ENCODE measurements around the gene CABP4.
A peak's percentile ranks its signal among the peaks of the same experiment; 100 is the strongest.

The CABP4 gene

GRCh38 chr11:67417425-67417824 lies 37.7 kb upstream of the CABP4 start:
- TF ChIP-seq, protein P1, sequence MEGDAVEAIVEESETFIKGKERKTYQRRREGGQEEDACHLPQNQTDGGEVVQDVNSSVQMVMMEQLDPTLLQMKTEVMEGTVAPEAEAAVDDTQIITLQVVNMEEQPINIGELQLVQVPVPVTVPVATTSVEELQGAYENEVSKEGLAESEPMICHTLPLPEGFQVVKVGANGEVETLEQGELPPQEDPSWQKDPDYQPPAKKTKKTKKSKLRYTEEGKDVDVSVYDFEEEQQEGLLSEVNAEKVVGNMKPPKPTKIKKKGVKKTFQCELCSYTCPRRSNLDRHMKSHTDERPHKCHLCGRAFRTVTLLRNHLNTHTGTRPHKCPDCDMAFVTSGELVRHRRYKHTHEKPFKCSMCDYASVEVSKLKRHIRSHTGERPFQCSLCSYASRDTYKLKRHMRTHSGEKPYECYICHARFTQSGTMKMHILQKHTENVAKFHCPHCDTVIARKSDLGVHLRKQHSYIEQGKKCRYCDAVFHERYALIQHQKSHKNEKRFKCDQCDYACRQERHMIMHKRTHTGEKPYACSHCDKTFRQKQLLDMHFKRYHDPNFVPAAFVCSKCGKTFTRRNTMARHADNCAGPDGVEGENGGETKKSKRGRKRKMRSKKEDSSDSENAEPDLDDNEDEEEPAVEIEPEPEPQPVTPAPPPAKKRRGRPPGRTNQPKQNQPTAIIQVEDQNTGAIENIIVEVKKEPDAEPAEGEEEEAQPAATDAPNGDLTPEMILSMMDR (IDR thresholded peaks at IDR 0.05; ENCODE audit: low read depth, low read length), result no peak
- Histone ChIP-seq H3K4me1 (peaks cover 5% of the 10 kb centered on the region), H3K9me3 (no peaks in the 10 kb centered on the region), H3K27me3 (0 out of 2 replicates have a peak, but pooled peaks cover 2% of the 10 kb centered on the region), H3K4me3 (ENCODE audit: low read depth, low read length) (no peak overlapping the region), H3K36me3 (no peaks in the 10 kb centered on the region)
- DNase-seq, result no peak

GRCh38 chr11:67418476-67419281 lies 36.5 kb upstream of the CABP4 start:
- Histone ChIP-seq H3K27me3 (0 out of 2 replicates have a peak, but pooled peaks cover 2% of the 10 kb centered on the region), H3K4me1 (peaks cover 5% of the 10 kb centered on the region), H3K4me3 (ENCODE audit: low read depth, low read length) (no peak overlapping the region), H3K9me3 (no peaks in the 10 kb centered on the region), H3K36me3 (no peaks in the 10 kb centered on the region)
- TF ChIP-seq, protein P1 (IDR thresholded peaks at IDR 0.05; ENCODE audit: low read depth, low read length), result no peak
- DNase-seq, result no peak

- DNase-seq, result no peak
- H3K27me3 ChIP-seq, result 0 out of 2 replicates have a peak, but pooled peaks cover 2% of the 10 kb centered on the region
- H3K36me3 ChIP-seq, result no peaks in the 10 kb centered on the region
- no peaks in the 10 kb centered on the region for H3K9me3 ChIP-seq
- TF ChIP-seq, protein P1 (IDR thresholded peaks at IDR 0.05; ENCODE audit: low read depth, low read length), result no peak
- H3K4me3 ChIP-seq (ENCODE audit: low read depth, low read length), result no peak overlapping the region
- peaks cover 5% of the 10 kb centered on the region for H3K4me1 ChIP-seq
Observed at GRCh38 chr11:67419325-67420049, 35.7 kb upstream of the CABP4 start.

DNA sequence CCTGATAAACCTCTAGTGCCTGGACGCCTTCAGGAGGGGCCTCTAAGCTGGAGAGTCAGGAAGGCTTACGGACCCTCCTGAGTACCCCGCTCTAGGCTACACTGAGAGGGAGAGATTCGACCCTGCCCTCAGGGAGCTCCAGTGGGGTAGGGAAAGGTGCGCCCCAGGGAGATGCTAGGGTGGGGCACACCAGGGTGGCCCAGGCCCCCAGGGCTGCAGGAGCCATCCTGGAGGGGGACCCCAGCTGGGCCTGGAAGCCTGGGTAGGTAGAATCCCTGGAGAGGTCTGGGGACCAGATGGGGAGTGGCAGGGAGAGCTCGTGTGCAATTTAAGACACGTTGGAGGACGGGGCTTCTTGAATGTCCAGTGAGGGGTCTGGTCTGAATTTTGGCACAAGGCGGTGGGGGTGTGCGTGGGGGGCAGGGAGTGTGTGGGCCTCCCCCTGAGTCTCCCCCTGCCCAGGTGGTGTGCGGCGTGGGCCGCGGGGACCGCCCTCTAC lies 35.0 kb upstream of the CABP4 start:
- TF ChIP-seq, protein P1 (IDR thresholded peaks at IDR 0.05; ENCODE audit: low read depth, low read length), result no peak
- H3K27me3 ChIP-seq, result 0 out of 2 replicates have a peak, but pooled peaks cover 2% of the 10 kb centered on the region
- H3K4me1 ChIP-seq, result peaks cover 5% of the 10 kb centered on the region
- H3K9me3 ChIP-seq, result no peaks in the 10 kb centered on the region
- DNase-seq, result no peak
- H3K36me3 ChIP-seq, result no peaks in the 10 kb centered on the region
- H3K4me3 ChIP-seq (ENCODE audit: low read depth, low read length), result peak overlapping the region; percentile 38

DNA sequence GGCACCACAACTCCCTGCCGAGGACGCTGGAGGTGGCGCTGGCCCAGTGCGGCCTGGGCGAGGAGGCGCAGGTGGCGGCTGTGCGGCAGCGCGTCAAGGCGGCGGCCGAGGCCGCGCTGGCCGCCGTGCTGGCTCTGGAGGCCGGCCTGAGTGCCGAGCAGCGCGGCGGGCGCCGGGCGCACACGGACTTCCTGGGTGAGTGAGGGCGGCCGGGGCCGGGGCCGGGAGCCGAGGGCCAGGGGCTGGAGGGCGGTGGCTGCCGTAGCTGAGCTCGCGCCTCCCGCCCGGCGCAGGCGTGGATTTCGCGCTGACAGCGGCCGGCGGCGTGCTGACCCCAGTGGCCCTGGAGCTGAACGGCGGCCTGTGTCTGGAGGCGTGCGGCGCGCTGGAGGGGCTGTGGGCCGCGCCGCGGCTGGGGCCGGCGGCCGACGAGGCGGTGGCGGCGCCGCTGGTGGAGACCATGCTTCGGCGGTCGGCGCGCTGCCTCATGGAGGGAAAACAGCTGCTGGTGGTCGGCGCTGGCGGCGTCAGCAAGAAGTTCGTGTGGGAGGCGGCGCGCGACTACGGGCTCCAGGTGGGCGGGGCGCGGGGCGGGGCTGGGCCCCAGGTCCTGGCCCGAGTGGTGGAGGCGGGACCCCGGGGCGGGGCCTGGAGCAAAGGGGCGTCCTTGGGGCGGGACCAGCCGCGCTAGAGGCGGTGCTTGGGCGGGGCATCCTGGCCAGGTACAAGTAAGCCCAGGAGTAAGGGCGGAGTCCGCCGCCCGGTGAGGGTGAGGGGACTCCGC lies 34.3 kb upstream of the CABP4 start:
- peak overlapping the region; percentile 38 for H3K4me3 ChIP-seq (ENCODE audit: low read depth, low read length)
- H3K36me3 ChIP-seq, result no peaks in the 10 kb centered on the region
- TF ChIP-seq, protein P1 (IDR thresholded peaks at IDR 0.05; ENCODE audit: low read depth, low read length), result no peak
- 0 out of 2 replicates have a peak, but pooled peaks cover 2% of the 10 kb centered on the region for H3K27me3 ChIP-seq
- peaks cover 5% of the 10 kb centered on the region for H3K4me1 ChIP-seq
- DNase-seq, result peak; percentile 100
- H3K9me3 ChIP-seq, result no peaks in the 10 kb centered on the region

All from BE2C (cell line).